Measurements from ENCODE around the gene ACIN1. TPM values are rescaled to one million over a fixed set of nuclear protein-coding genes. Genes with fewer than 3 reads are reported as not detected.

The ACIN1 gene
- total and polyA plus RNA-seq, 2 of the 13 experiments (the other 11 are each of a cell fraction or from before 2014, with no cell fraction given) = 165 to 183 TPM

DNA sequence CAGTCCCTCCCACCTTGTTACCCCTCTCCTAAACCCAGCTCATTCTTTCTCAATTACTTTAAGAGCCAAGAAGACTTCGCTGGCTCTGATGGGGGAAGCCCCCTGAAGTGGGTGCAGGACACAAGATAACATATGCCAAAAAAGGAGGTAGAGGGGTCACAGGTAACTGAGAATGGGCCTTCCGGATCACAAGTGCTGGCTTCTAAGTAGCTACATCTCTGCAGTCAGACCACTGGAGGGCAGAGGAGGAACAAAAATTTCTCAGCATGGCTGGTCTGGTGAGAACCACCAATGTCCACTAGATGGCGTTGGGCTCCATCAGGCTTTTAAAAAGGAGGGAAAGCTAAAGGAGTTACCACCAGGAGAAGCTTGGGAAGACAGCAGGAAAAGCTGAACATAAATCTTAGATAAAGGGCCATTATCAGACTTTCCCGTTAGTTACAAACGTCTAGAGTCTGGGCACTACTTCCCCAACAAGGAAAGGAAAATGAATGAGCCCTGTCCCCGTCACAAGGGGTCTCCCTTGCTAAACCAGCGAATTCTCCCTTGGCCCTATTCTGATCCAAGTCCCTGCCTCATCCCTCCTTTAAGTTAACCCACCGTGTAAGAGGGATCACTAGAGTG is 26.0 kb downstream of the ACIN1 start (continued):
- TF ChIP-seq, protein P1, sequence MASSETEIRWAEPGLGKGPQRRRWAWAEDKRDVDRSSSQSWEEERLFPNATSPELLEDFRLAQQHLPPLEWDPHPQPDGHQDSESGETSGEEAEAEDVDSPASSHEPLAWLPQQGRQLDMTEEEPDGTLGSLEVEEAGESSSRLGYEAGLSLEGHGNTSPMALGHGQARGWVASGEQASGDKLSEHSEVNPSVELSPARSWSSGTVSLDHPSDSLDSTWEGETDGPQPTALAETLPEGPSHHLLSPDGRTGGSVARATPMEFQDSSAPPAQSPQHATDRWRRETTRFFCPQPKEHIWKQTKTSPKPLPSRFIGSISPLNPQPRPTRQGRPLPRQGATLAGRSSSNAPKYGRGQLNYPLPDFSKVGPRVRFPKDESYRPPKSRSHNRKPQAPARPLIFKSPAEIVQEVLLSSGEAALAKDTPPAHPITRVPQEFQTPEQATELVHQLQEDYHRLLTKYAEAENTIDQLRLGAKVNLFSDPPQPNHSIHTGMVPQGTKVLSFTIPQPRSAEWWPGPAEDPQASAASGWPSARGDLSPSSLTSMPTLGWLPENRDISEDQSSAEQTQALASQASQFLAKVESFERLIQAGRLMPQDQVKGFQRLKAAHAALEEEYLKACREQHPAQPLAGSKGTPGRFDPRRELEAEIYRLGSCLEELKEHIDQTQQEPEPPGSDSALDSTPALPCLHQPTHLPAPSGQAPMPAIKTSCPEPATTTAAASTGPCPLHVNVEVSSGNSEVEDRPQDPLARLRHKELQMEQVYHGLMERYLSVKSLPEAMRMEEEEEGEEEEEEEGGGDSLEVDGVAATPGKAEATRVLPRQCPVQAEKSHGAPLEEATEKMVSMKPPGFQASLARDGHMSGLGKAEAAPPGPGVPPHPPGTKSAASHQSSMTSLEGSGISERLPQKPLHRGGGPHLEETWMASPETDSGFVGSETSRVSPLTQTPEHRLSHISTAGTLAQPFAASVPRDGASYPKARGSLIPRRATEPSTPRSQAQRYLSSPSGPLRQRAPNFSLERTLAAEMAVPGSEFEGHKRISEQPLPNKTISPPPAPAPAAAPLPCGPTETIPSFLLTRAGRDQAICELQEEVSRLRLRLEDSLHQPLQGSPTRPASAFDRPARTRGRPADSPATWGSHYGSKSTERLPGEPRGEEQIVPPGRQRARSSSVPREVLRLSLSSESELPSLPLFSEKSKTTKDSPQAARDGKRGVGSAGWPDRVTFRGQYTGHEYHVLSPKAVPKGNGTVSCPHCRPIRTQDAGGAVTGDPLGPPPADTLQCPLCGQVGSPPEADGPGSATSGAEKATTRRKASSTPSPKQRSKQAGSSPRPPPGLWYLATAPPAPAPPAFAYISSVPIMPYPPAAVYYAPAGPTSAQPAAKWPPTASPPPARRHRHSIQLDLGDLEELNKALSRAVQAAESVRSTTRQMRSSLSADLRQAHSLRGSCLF (CRISPR knock-in tag; IDR thresholded peaks at IDR 0.05; ENCODE audit: borderline replicate concordance) = no peak
- TF ChIP-seq NR2F6 (IDR thresholded peaks at IDR 0.05) (no peak), NR2F6 (CRISPR knock-in tag; IDR thresholded peaks at IDR 0.05) (peak; percentile 41; the same call in 1 of the 2 replicates), ZNF83 (CRISPR knock-in tag; IDR thresholded peaks at IDR 0.05; ENCODE audit: borderline replicate concordance) (no peak; the same call in 1 of the 2 replicates), DNMT1 (CRISPR knock-in tag; IDR thresholded peaks at IDR 0.05) (no peak), PAWR (CRISPR knock-in tag; IDR thresholded peaks at IDR 0.05; ENCODE audit: borderline replicate concordance) (no peak), HNRNPH1 (optimal IDR thresholded peaks at IDR 0.05; ENCODE audit: low read depth, low read length) (peak; percentile 88), ARNTL (CRISPR knock-in tag; IDR thresholded peaks at IDR 0.05) (peak; percentile 17; the same call in 1 of the 2 replicates), REPIN1 (CRISPR knock-in tag; IDR thresholded peaks at IDR 0.05; ENCODE audit: borderline replicate concordance, low read depth) (peak; percentile 89), HMGA1 (CRISPR knock-in tag; conservative IDR thresholded peaks at IDR 0.05) (no peak), ZNF841 (CRISPR knock-in tag; IDR thresholded peaks at IDR 0.05; ENCODE audit: borderline replicate concordance) (no peak), NR1H2 (CRISPR knock-in tag; IDR thresholded peaks at IDR 0.05; ENCODE audit: borderline replicate concordance, low read depth) (no peak), ZNF788 (CRISPR knock-in tag; IDR thresholded peaks at IDR 0.05; ENCODE audit: borderline replicate concordance) (peak; percentile 76; the same call in 1 of the 2 replicates)
- TF ChIP-seq, protein P2, sequence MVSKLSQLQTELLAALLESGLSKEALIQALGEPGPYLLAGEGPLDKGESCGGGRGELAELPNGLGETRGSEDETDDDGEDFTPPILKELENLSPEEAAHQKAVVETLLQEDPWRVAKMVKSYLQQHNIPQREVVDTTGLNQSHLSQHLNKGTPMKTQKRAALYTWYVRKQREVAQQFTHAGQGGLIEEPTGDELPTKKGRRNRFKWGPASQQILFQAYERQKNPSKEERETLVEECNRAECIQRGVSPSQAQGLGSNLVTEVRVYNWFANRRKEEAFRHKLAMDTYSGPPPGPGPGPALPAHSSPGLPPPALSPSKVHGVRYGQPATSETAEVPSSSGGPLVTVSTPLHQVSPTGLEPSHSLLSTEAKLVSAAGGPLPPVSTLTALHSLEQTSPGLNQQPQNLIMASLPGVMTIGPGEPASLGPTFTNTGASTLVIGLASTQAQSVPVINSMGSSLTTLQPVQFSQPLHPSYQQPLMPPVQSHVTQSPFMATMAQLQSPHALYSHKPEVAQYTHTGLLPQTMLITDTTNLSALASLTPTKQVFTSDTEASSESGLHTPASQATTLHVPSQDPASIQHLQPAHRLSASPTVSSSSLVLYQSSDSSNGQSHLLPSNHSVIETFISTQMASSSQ (IDR thresholded peaks at IDR 0.05; ENCODE audit: low read depth) = no peak
- TF ChIP-seq, protein P2 (CRISPR knock-in tag; IDR thresholded peaks at IDR 0.05; ENCODE audit: borderline replicate concordance) = no peak
- TF ChIP-seq, protein P3, sequence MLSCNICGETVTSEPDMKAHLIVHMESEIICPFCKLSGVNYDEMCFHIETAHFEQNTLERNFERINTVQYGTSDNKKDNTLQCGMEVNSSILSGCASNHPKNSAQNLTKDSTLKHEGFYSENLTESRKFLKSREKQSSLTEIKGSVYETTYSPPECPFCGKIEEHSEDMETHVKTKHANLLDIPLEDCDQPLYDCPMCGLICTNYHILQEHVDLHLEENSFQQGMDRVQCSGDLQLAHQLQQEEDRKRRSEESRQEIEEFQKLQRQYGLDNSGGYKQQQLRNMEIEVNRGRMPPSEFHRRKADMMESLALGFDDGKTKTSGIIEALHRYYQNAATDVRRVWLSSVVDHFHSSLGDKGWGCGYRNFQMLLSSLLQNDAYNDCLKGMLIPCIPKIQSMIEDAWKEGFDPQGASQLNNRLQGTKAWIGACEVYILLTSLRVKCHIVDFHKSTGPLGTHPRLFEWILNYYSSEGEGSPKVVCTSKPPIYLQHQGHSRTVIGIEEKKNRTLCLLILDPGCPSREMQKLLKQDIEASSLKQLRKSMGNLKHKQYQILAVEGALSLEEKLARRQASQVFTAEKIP (CRISPR knock-in tag; IDR thresholded peaks at IDR 0.05; ENCODE audit: borderline replicate concordance) = no peak
- TF ChIP-seq, protein P4, sequence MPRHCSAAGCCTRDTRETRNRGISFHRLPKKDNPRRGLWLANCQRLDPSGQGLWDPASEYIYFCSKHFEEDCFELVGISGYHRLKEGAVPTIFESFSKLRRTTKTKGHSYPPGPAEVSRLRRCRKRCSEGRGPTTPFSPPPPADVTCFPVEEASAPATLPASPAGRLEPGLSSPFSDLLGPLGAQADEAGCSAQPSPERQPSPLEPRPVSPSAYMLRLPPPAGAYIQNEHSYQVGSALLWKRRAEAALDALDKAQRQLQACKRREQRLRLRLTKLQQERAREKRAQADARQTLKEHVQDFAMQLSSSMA (CRISPR knock-in tag; IDR thresholded peaks at IDR 0.05) = no peak
- TF ChIP-seq, protein P5, sequence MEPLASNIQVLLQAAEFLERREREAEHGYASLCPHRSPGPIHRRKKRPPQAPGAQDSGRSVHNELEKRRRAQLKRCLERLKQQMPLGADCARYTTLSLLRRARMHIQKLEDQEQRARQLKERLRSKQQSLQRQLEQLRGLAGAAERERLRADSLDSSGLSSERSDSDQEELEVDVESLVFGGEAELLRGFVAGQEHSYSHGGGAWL (CRISPR knock-in tag; IDR thresholded peaks at IDR 0.05) = peak; percentile 71; the same call in 1 of the 2 replicates

All from HepG2 (cell line).